ENCODE results near the gene EFCAB3.
"Not testable (repeated sequence)": the region's sequence is repeated elsewhere in the genome, so short reads cannot be mapped to it uniquely, and the experiment has no call there.

EFCAB3 gene

DNA sequence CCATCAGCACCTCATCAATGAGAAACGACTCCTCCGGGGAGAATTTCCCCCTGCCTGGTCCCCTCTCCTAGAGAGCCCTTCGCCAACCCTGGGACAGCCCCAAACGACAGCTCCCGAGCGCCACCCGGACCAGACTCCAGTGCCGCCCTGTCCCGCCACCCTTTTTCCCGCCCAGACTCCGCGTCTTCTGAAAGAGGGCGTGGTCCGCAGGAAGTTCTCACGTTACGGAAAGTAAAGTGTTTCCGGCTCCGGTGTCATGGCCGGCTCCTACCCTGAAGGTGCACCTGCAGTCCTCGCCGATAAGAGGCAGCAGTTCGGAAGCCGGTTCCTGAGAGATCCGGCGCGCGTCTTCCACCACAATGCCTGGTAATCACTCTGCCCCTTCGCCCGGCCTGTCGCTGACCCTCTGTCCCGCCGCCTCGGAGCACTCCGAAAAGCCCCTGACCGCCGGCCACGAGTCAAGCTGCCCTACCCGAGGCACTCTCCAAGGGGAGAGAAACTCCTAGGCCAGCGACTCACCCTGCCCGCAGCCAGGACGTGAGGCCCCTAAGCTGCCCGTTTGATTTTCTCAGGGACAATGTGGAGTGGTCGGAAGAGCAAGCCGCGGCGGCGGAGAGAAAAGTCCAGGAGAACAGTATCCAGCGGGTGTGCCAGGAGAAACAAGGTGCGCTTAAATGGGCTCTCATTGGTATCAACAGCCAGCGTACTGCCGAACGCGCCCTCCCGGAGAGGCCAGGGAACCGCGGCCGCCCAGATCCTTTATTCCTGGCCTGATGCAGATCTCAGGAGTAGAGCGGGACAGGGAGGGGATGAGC is 43.5 kb downstream of the EFCAB3 start, which contains the start of gene METTL2A:
METTL2A (plus strand) TSS at position 251 of the 815 bp plus-strand sequence; CDS start at position 257, 6 bp downstream.
- not testable (repeated sequence) for H3K27me3 ChIP-seq (ENCODE audit: insufficient read depth, low read length); H3K9me3 ChIP-seq (ENCODE audit: insufficient read depth, low read depth, low read length); H3K4me1 ChIP-seq (ENCODE audit: insufficient read depth, low read length)
- WGBS = under 1% methylated on average over 58 of the region's 58 CpGs
- Histone ChIP-seq H3K36me3 (ENCODE audit: insufficient read depth, low read length) (peaks cover 22% of the 10 kb centered on the region), H3K27ac (ENCODE audit: low read depth, low read length) (peak within 1 kb of the TSS; percentile 80; the same call in 1 of the 2 replicates), H3K9ac (ENCODE audit: low read depth, low read length) (peak within 1 kb of the TSS; percentile 87), H3K4me3 (ENCODE audit: low read length) (peak within 1 kb of the TSS; percentile 84)

DNA sequence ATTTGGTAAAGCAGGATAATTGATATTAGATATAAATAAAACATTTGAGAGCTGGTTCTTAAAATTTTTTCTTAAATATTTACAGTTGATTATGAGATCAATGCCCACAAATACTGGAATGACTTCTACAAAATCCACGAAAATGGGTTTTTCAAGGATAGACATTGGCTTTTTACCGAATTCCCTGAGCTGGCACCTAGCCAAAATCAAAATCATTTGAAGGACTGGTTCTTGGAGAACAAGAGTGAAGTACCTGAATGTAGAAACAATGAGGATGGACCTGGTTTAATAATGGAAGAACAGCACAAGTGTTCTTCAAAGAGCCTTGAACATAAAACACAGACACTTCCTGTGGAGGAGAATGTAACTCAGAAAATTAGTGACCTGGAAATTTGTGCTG is 45.9 kb downstream of the EFCAB3 start:
- H3K9ac ChIP-seq (ENCODE audit: low read depth, low read length); H3K27me3 ChIP-seq (ENCODE audit: insufficient read depth, low read length); H3K9me3 ChIP-seq (ENCODE audit: insufficient read depth, low read depth, low read length); H3K4me3 ChIP-seq (ENCODE audit: low read length); H3K27ac ChIP-seq (ENCODE audit: low read depth, low read length); H3K4me1 ChIP-seq (ENCODE audit: insufficient read depth, low read length): not testable (repeated sequence)
- peaks cover 30% of the 10 kb centered on the region for H3K36me3 ChIP-seq (ENCODE audit: insufficient read depth, low read length)
- 100% methylated on average over 1 of the region's 2 CpGs for WGBS

DNA sequence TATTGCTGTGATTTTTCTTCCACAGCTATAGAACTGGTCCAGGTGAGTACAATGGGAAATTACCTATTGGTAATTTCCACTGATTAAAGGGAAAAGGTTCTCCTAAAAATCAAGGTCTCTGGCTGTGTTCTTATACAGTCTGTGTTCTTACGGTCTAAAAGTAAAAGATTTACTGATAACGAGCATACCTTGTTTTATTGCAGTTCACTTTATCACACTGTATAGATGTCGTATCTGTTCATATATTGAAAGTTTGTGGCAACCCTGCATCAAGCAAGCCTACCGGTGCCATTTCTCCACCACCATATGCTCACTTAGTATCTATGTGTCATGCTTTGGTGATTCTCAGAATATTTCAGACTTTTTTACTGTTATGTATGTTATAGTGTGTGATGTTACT is 54.9 kb downstream of the EFCAB3 start:
- not testable (repeated sequence) for H3K4me1 ChIP-seq (ENCODE audit: insufficient read depth, low read length); H3K4me3 ChIP-seq (ENCODE audit: low read length)

DNA sequence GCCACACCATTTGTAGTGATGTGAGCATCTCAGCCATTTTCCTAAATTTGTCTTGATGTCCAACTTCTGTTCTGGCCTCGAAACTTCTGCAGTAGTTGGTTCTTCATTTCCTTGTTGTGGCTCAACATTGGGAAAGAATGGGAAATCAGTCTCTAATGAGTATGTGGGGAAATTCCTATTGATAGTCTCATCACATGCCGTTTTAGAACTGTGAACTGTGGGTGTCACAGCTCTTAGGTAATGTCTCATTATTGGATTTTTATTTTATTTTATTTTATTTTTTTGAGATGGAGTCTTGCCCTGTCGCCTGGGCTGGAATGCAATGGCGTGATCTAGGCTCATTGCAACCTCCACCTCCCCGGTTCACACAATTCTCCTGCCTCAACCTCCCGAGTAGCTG is 60.8 kb downstream of the EFCAB3 start:
- H3K4me3 ChIP-seq (ENCODE audit: low read length); H3K9me3 ChIP-seq (ENCODE audit: insufficient read depth, low read depth, low read length); H3K27me3 ChIP-seq (ENCODE audit: insufficient read depth, low read length); H3K4me1 ChIP-seq (ENCODE audit: insufficient read depth, low read length); H3K9ac ChIP-seq (ENCODE audit: low read depth, low read length); H3K27ac ChIP-seq (ENCODE audit: low read depth, low read length): not testable (repeated sequence)
- WGBS = 98% methylated on average over 6 of the region's 6 CpGs
- peaks cover 62% of the 10 kb centered on the region for H3K36me3 ChIP-seq (ENCODE audit: insufficient read depth, low read length)

More for the DNA sequence above, 54.9 kb downstream of the EFCAB3 start:
- not testable (repeated sequence) for H3K27ac ChIP-seq (ENCODE audit: low read depth, low read length); H3K9ac ChIP-seq (ENCODE audit: low read depth, low read length); H3K9me3 ChIP-seq (ENCODE audit: insufficient read depth, low read depth, low read length); H3K27me3 ChIP-seq (ENCODE audit: insufficient read depth, low read length)
- WGBS = 100% methylated on average over 2 of the region's 4 CpGs
- peaks cover 33% of the 10 kb centered on the region for H3K36me3 ChIP-seq (ENCODE audit: insufficient read depth, low read length)

DNA sequence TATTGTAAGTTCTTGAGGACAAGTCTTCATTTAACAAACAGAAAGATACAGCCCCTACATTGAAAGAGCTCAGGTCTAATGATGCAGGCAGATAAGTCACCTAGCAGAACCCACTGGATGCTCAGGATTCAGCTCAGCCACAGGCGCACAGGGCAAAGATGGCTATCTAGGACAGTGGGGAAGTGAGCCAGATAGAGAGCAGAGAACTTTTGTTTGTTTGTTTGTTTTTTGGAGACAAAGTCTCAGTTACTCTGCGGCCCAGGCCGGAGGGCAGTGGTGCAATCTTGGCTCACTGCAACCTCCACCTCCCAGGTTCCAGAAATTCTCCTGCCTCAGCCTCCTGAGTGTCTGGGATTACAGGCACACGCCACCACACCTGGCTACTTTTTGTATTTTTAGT is 63.7 kb downstream of the EFCAB3 start:
- no peaks in the 10 kb centered on the region for H3K4me1 ChIP-seq (ENCODE audit: insufficient read depth, low read length)
- H3K27me3 ChIP-seq (ENCODE audit: insufficient read depth, low read length) = no peaks in the 10 kb centered on the region
- H3K9ac ChIP-seq (ENCODE audit: low read depth, low read length) = no peak overlapping the region
- no peak overlapping the region for H3K27ac ChIP-seq (ENCODE audit: low read depth, low read length)
- H3K36me3 ChIP-seq (ENCODE audit: insufficient read depth, low read length) = peaks cover 77% of the 10 kb centered on the region
- H3K9me3 ChIP-seq (ENCODE audit: insufficient read depth, low read depth, low read length) = no peaks in the 10 kb centered on the region
- no peak overlapping the region for H3K4me3 ChIP-seq (ENCODE audit: low read length)
- 97% methylated on average over 4 of the region's 4 CpGs for WGBS

DNA sequence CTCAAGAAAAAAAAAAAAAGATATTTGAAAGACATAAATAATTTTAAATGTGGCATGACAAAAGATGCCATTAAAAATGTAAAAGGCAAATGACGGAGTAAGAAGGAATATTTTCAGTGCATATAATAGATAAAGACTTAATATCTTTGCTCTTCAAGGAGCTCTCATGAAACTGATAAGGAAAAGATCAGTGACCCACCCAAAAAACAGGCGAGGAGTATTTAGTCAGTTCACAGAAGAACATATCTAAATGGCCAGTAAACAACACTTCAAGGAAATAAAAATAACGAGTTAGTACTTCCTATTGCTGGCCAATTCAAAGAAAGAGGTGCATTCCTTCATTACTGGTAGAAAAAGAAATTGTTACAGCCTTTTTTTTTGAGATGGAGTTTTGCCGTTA is 65.4 kb downstream of the EFCAB3 start:
- not testable (repeated sequence) for H3K4me3 ChIP-seq (ENCODE audit: low read length); H3K27ac ChIP-seq (ENCODE audit: low read depth, low read length); H3K9ac ChIP-seq (ENCODE audit: low read depth, low read length); H3K27me3 ChIP-seq (ENCODE audit: insufficient read depth, low read length); H3K4me1 ChIP-seq (ENCODE audit: insufficient read depth, low read length); H3K9me3 ChIP-seq (ENCODE audit: insufficient read depth, low read depth, low read length)
- 98% methylated on average over 3 of the region's 4 CpGs for WGBS
- H3K36me3 ChIP-seq (ENCODE audit: insufficient read depth, low read length) = peaks cover 71% of the 10 kb centered on the region

DNA sequence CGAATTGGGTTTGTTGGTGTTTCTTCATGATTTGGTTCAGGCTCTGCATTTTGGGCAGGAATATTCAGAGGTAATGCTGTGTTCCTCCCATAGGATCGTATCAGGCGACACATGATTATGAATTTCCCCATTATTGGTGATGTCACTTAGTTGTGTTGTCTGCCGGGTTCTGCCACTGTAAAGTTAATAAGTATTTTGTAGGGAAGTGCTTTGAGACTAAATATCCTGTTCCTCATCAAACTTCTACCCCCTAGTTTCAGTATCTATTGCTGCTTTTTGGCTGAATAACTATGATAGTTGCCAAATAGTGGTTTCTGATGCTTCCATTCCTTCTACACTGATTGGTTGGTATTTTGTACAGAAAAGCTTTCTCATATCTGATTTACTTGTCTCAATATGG is 71.8 kb downstream of the EFCAB3 start:
- 96% methylated on average over 3 of the region's 4 CpGs for WGBS
- H3K9ac ChIP-seq (ENCODE audit: low read depth, low read length); H3K4me1 ChIP-seq (ENCODE audit: insufficient read depth, low read length); H3K27me3 ChIP-seq (ENCODE audit: insufficient read depth, low read length); H3K4me3 ChIP-seq (ENCODE audit: low read length); H3K27ac ChIP-seq (ENCODE audit: low read depth, low read length); H3K9me3 ChIP-seq (ENCODE audit: insufficient read depth, low read depth, low read length): not testable (repeated sequence)
- H3K36me3 ChIP-seq (ENCODE audit: insufficient read depth, low read length) = peaks cover 21% of the 10 kb centered on the region

DNA sequence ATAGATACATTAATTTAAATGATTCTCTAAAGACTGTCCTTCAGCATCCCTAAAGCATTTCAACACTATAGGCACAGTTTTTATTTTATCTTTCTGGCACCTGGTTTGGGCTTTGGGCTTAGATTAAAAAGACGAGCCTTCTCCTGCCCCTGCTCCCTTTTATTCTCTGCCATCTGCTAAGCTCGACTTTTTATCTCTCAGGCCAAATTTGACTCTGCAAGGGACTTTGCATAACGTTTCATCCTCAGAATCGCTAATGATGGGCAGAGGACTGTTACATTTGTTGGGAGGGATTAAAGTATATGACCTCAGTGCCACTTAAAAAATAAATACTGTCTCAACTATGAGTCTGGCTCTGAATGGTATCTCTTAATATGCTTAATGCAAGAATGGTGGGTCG is 72.7 kb downstream of the EFCAB3 start:
- not testable (repeated sequence) for H3K27ac ChIP-seq (ENCODE audit: low read depth, low read length); H3K9me3 ChIP-seq (ENCODE audit: insufficient read depth, low read depth, low read length); H3K27me3 ChIP-seq (ENCODE audit: insufficient read depth, low read length); H3K9ac ChIP-seq (ENCODE audit: low read depth, low read length); H3K4me1 ChIP-seq (ENCODE audit: insufficient read depth, low read length); H3K4me3 ChIP-seq (ENCODE audit: low read length)
- WGBS = 81% methylated on average over 3 of the region's 5 CpGs
- H3K36me3 ChIP-seq (ENCODE audit: insufficient read depth, low read length) = peaks cover 12% of the 10 kb centered on the region

DNA sequence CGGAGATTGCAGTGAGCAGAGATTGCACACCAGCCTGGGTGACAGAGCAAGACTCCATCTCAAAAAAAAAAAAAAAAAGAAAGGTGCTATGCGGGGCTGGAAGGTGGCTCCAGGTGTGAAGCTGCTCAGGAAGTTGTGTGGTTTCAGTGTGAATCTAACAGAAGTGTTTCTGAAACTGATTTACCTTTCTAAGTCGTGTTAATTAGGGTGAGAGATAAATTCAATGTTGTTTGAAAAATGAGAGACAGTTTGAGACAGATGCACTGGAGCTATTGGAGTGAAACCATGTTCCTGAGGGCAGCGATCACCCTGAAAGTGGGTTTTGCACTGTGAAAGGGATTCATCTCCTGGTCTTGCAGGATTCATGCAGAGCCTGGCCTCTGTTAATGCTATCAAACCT is 73.3 kb downstream of the EFCAB3 start:
- H3K36me3 ChIP-seq (ENCODE audit: insufficient read depth, low read length); H3K4me3 ChIP-seq (ENCODE audit: low read length); H3K9ac ChIP-seq (ENCODE audit: low read depth, low read length); H3K9me3 ChIP-seq (ENCODE audit: insufficient read depth, low read depth, low read length); H3K27me3 ChIP-seq (ENCODE audit: insufficient read depth, low read length); H3K4me1 ChIP-seq (ENCODE audit: insufficient read depth, low read length); H3K27ac ChIP-seq (ENCODE audit: low read depth, low read length): not testable (repeated sequence)
- WGBS = 90% methylated on average over 4 of the region's 4 CpGs

DNA sequence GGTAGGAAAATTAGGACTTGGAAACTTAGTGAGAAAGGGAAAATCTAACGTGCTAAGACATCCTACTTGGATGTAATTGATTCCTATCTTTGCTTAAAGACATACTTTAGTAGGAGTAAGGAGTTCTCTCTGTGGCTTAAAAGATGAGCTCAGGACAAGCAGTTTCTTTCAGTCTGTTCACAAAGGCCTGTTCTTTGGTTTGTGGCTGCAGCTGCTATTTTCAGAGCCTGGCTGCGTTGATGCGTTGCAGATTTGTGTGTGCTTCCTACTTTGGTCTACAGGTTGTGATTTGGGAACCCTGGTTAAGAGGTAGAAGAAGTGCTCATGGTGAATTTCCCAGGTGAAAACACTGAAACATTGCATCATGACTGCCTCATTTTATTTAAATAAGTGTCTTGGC is 73.8 kb downstream of the EFCAB3 start:
- H3K9ac ChIP-seq (ENCODE audit: low read depth, low read length); H3K4me1 ChIP-seq (ENCODE audit: insufficient read depth, low read length); H3K4me3 ChIP-seq (ENCODE audit: low read length); H3K27me3 ChIP-seq (ENCODE audit: insufficient read depth, low read length); H3K36me3 ChIP-seq (ENCODE audit: insufficient read depth, low read length); H3K27ac ChIP-seq (ENCODE audit: low read depth, low read length); H3K9me3 ChIP-seq (ENCODE audit: insufficient read depth, low read depth, low read length): not testable (repeated sequence)
- WGBS = 87% methylated on average over 3 of the region's 3 CpGs

DNA sequence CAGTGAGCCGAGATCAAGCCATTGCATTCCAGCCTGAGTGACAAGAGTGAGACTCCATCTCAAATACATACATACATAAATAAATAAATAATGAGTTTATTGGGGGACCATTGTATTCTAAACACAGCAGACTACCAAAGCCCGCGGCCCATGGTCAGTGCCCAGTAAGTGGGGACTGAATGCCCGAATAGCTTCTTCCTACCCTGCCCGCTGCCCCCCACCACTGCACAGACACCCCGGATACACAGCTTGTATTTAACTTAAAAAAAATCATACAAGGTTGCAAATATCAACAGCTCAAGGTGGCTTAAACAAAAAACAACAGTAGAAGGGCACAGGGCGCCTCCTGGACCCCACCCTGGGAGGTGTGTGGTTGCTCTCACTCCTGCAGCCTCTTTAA is 75.7 kb downstream of the EFCAB3 start:
- Histone ChIP-seq H3K27ac (ENCODE audit: low read depth, low read length) (no peak overlapping the region), H3K27me3 (ENCODE audit: insufficient read depth, low read length) (no peaks in the 10 kb centered on the region), H3K36me3 (ENCODE audit: insufficient read depth, low read length) (no peaks in the 10 kb centered on the region), H3K9ac (ENCODE audit: low read depth, low read length) (no peak overlapping the region), H3K4me3 (ENCODE audit: low read length) (no peak overlapping the region), H3K4me1 (ENCODE audit: insufficient read depth, low read length) (no peaks in the 10 kb centered on the region), H3K9me3 (ENCODE audit: insufficient read depth, low read depth, low read length) (no peaks in the 10 kb centered on the region)
- WGBS = 97% methylated on average over 7 of the region's 7 CpGs

DNA sequence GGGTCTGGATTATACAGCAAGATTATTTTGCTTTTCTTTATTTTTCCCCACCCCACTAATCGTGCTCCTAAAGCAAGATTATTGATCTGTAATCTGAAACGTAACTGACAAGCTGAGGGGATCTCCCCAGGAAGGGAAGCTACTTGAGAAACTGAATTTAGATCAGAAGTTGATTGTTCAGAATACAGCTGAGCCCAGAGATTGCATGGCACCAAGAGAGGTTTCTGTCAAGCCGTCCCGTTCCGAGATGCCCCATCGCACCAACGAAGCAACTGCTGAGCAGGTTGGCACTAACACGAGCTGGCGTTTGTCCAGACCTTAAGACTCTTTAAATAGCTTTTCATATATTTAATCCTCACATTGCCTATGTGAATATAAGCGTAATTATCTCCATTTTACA is 78.1 kb downstream of the EFCAB3 start:
- not testable (repeated sequence) for H3K4me1 ChIP-seq (ENCODE audit: insufficient read depth, low read length); H3K27ac ChIP-seq (ENCODE audit: low read depth, low read length); H3K36me3 ChIP-seq (ENCODE audit: insufficient read depth, low read length); H3K9me3 ChIP-seq (ENCODE audit: insufficient read depth, low read depth, low read length); H3K4me3 ChIP-seq (ENCODE audit: low read length); H3K9ac ChIP-seq (ENCODE audit: low read depth, low read length); H3K27me3 ChIP-seq (ENCODE audit: insufficient read depth, low read length)
- 93% methylated on average over 10 of the region's 10 CpGs for WGBS
